Activated B cell treated with CpG ODN at 0.5 μM for 24 hours (primary cell): ENCODE data around the gene HEBP1. TPM values are rescaled to one million over a fixed set of nuclear protein-coding genes. Genes with fewer than 3 reads are reported as not detected.
"Not testable (repeated sequence)": the region's sequence is repeated elsewhere in the genome, so short reads cannot be mapped to it uniquely, and the experiment has no call there.

Experiments used
- ATAC-seq: fragments of 200-7000 bp; cut with Tn5 transposase; one replicate; pipeline ENCODE4 v1.10.0; 2021; ENCODE audit warnings: low read depth, mild to moderate bottlenecking, moderate library complexity
- CTCF ChIA-PET: fragments of 350-600 bp; sonication (Branson Sonifier 250); formaldehyde crosslinking; loops from one replicate; lab custom pipeline; 2021; ENCODE audit warnings: antibody characterized with exemption; lab: Charles Lee
- POLR2A ChIA-PET: fragments of 350-600 bp; sonication (Branson Sonifier 250); formaldehyde crosslinking; loops from one replicate; lab custom pipeline; 2021; ENCODE audit warnings: antibody characterized with exemption; lab: Charles Lee
- DNase-seq: peaks from one replicate; pipeline ENCODE4 v3.0.0; 2022
- H3K27ac Mint-ChIP-seq: one replicate; pipeline ENCODE4 v1.8.0; 2020; ENCODE audit warnings: mixed read lengths
- H3K27me3 Mint-ChIP-seq: one replicate; pipeline ENCODE4 v1.8.0; 2021; ENCODE audit warnings: mixed read lengths
- H3K36me3 Mint-ChIP-seq: one replicate; pipeline ENCODE4 v1.8.0; 2021; ENCODE audit warnings: low read depth, mixed read lengths
- H3K4me1 Mint-ChIP-seq: one replicate; pipeline ENCODE4 v1.8.0; 2021; ENCODE audit warnings: mixed read lengths
- H3K4me3 Mint-ChIP-seq: one replicate; pipeline ENCODE4 v1.8.0; 2020; ENCODE audit warnings: mild to moderate bottlenecking, mixed read lengths
- H3K9me3 Mint-ChIP-seq: one replicate; pipeline ENCODE4 v1.8.0; 2020; ENCODE audit warnings: mixed read lengths
- intact Hi-C: fragments of 100-400 bp; cut with micrococcal nuclease; formaldehyde crosslinking; loops from one replicate; pipeline ENCODE4 v1.15.1; 2024
- total RNA-seq: library from RNA; stranded (reverse); gene quantifications from 2 replicates; pipeline ENCODE4 v1.2.3, GENCODE V29; 2022
- TF ChIP-seq, protein P1 (sequence below): fragments of 200-600 bp; IDR thresholded peaks from one replicate; pipeline ENCODE4 v1.8.0; 2022; ENCODE audit warnings: antibody characterized with exemption, mild to moderate bottlenecking

The HEBP1 gene
- total RNA-seq, 1 donor from 2014 or later = 12.0 TPM

DNA sequence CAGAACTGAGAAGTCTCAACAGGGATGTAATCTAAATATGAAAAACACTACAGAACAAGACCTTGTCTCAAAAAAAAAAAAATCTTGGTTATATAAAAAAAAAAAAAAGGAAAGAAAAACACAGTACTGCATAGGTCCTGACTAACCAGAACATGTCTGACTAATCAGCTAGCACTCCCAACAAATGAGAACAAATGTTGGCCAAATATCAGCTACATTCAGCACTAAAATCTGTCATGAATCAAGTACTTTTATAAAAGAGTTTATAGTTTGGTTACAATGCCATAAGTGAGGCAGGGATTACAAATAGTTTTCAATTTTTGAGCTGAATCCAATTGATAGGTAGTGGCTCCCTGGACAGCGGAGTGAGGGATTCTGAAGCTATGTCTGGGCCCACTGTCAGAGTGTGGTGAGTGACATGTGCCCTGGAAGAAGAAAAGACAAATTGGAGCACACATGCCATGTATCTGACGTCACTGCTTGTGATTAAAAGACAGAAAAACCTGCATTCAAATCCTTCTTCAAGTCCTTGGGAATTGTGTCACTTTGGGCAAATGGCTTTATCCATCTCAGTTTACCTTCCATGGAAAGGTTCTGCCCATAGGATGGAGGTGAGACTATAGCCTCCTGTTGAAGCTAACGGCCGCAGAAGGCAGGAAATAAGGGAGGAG, 38.6 kb upstream of the HEBP1 start:
- TF ChIP-seq, protein P1, sequence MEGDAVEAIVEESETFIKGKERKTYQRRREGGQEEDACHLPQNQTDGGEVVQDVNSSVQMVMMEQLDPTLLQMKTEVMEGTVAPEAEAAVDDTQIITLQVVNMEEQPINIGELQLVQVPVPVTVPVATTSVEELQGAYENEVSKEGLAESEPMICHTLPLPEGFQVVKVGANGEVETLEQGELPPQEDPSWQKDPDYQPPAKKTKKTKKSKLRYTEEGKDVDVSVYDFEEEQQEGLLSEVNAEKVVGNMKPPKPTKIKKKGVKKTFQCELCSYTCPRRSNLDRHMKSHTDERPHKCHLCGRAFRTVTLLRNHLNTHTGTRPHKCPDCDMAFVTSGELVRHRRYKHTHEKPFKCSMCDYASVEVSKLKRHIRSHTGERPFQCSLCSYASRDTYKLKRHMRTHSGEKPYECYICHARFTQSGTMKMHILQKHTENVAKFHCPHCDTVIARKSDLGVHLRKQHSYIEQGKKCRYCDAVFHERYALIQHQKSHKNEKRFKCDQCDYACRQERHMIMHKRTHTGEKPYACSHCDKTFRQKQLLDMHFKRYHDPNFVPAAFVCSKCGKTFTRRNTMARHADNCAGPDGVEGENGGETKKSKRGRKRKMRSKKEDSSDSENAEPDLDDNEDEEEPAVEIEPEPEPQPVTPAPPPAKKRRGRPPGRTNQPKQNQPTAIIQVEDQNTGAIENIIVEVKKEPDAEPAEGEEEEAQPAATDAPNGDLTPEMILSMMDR = no peak
- Mint-ChIP-seq H3K36me3 (no peaks in the 10 kb centered on the region), H3K4me3 (no peak overlapping the region), H3K27ac (no peak overlapping the region), H3K4me1 (peaks cover 16% of the 10 kb centered on the region), H3K9me3 (no peaks in the 10 kb centered on the region), H3K27me3 (peaks cover 6% of the 10 kb centered on the region)
- ATAC-seq = no peak
- ChIA-PET POLR2A (no interaction called here), CTCF (interaction anchor here (0.9 kb wide), 1 partner anchor 59 kb away, joined by 3 read pairs; no protein-coding TSS in a partner anchor)
- DNase-seq = no peak
- intact Hi-C loops = no loop called here

GRCh38 chr12:13036881-13037280, 36.8 kb upstream of the HEBP1 start:
- POLR2A ChIA-PET = no interaction called here
- DNase-seq (no peak), ATAC-seq (no peak)
- H3K27me3 Mint-ChIP-seq = peaks cover 6% of the 10 kb centered on the region
- H3K27ac Mint-ChIP-seq = no peak overlapping the region
- no peak overlapping the region for H3K4me3 Mint-ChIP-seq
- no peaks in the 10 kb centered on the region for H3K9me3 Mint-ChIP-seq
- TF ChIP-seq, protein P1 = no peak
- CTCF ChIA-PET = no interaction called here
- intact Hi-C loops = no loop called here
- no peaks in the 10 kb centered on the region for H3K36me3 Mint-ChIP-seq
- H3K4me1 Mint-ChIP-seq = peaks cover 16% of the 10 kb centered on the region

DNA sequence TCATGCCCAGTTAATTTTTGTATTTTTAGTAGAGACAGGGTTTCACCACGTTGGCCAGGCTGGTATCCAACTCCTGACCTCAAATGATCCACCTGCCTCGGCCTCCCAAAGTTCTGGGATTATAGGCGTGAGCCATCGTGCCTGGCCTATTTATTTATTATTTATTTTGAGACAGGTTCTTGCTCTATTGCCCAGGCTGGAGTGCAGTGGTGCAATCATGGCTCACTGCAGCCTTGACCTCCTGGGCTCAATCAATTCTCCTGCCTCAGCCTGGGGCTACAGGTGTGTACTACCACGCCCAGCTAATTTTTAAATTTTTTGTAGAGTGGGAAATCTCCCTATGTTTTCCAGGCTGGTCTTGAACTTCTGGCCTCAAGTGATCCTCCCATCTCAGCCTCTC, 35.3 kb upstream of the HEBP1 start:
- POLR2A ChIA-PET, ATAC-seq: not testable (repeated sequence)
- CTCF ChIA-PET = interaction anchor here (2.0 kb wide), 1 partner anchor 8 kb away, joined by 5 read pairs; the partner anchor contains the start of gene FAM234B

DNA sequence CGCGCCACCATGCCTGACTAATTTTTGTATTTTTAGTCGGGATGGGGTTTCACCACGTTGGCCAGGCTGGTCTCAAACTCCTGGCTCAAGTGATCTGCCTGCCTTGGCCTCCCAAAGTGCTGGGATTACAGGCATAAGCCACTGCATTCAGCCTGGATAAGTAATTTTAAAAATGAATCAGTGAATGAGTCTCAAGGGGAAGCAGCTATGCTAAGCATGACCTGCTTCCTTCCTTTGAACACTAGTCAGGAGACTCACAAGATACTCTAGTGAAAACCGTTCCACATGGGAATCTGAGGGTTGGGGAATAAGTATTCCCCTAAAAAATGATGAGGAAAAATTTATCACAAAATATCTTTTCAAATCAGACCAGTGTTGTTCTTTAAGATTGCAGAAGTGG, 33.4 kb upstream of the HEBP1 start:
- intact Hi-C loops = no loop called here
- H3K4me1 Mint-ChIP-seq = no peaks in the 10 kb centered on the region
- no peak overlapping the region for H3K27ac Mint-ChIP-seq
- POLR2A ChIA-PET = no interaction called here
- ATAC-seq = no peak
- no peak overlapping the region for H3K4me3 Mint-ChIP-seq
- H3K9me3 Mint-ChIP-seq = no peaks in the 10 kb centered on the region
- H3K36me3 Mint-ChIP-seq = no peaks in the 10 kb centered on the region
- no peak for DNase-seq
- CTCF ChIA-PET = no interaction called here
- peaks cover 15% of the 10 kb centered on the region for H3K27me3 Mint-ChIP-seq
- TF ChIP-seq, protein P1 = no peak

More for the DNA sequence above, 35.3 kb upstream of the HEBP1 start:
- H3K9me3 Mint-ChIP-seq, H3K27ac Mint-ChIP-seq, DNase-seq, intact Hi-C loops, H3K27me3 Mint-ChIP-seq, H3K36me3 Mint-ChIP-seq, H3K4me3 Mint-ChIP-seq: not testable (repeated sequence)
- H3K4me1 Mint-ChIP-seq = peaks cover 16% of the 10 kb centered on the region

- POLR2A ChIA-PET = no interaction called here
- CTCF ChIA-PET = no interaction called here
- TF ChIP-seq, protein P1 = no peak
- H3K36me3 Mint-ChIP-seq = no peaks in the 10 kb centered on the region
- ATAC-seq (no peak), DNase-seq (no peak)
- H3K27ac Mint-ChIP-seq = no peak overlapping the region
- no peaks in the 10 kb centered on the region for H3K9me3 Mint-ChIP-seq
- H3K27me3 Mint-ChIP-seq = peaks cover 15% of the 10 kb centered on the region
- H3K4me3 Mint-ChIP-seq = no peak overlapping the region
- intact Hi-C loops = no loop called here
- no peaks in the 10 kb centered on the region for H3K4me1 Mint-ChIP-seq
These were observed 32.1 kb upstream of the HEBP1 start for GRCh38 chr12:13032164-13032563.
